ENCODE measurements around the gene LRFN4. TPM values are rescaled to one million over a fixed set of nuclear protein-coding genes. Genes with fewer than 3 reads are reported as not detected.

LRFN4 gene
- total RNA-seq, 6 experiments from 2014 or later, result 0.48 to 4.7 (median 1.1) TPM

DNA sequence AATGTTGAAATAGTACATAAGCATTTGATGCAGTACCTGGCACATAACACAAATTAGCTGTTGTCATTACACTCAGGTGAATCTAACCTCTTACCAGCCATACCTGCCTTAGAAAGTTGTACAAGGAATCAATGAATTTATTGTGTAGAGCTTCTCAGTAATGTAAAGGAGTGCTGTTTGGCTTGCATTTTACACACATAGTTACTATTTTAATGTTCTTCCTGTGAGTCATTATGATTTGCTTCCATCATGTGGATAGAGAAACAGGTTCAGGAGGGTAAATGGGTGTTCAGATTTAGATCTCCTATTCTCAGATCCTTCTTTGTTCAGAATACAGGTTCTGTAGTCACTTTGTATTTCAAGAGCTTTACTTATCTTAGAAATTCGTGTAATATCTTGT is 41.2 kb upstream of the LRFN4 start:
- no peaks in the 10 kb centered on the region for H3K9me3 ChIP-seq
- DNase-seq (no peak), ATAC-seq (no peak)
- H3K4me1 ChIP-seq, result no peaks in the 10 kb centered on the region
- intact Hi-C loops (cut with DNase I), result no loop called here
- no peak overlapping the region for H3K27ac ChIP-seq
- no peak for TF ChIP-seq POLR2A (IDR thresholded peaks at IDR 0.05)
- no peak for TF ChIP-seq CTCF (IDR thresholded peaks at IDR 0.05)
- H3K36me3 ChIP-seq, result no peaks in the 10 kb centered on the region
- H3K27me3 ChIP-seq, result no peaks in the 10 kb centered on the region
- no peak overlapping the region for H3K4me3 ChIP-seq
- WGBS (ENCODE audit: insufficient coverage, low coverage, low lambda C conversion rate, missing lambda C conversion rate), result 67% methylated on average over 1 of the region's 1 CpG

DNA sequence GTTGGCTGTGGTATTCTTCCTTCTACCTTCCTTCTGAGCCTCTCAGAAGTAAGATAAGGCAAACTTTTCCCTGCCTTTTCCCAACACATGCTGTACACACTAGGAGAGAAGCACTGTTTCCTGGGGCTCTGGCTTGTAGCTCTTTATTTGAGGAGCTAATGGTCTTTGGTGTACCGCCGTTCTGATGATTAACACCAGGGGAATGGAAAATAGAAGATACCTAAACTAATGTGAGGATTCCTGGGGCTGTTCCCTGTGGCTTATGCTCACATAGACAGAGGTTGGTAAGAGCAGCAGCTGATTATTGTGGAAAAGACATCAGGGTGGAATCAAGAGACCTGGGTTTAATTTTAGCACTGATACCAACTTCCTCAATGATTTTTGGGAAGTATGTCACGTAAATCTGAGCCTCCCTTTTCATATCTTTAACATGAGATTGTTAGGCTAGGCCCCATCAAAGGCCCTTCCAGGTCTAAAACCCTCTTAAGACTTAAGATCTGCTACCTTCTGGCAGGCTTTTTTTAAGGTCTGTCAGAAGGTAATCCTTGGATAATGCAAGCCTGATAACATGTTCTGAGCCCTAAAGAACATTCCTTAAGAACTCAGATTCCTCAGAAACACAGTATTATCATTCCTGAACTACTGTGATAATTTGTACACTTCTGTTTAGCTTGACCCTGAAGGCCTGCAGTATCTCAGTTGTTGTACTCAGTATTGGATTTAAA is 38.5 kb upstream of the LRFN4 start:
- no peaks in the 10 kb centered on the region for H3K9me3 ChIP-seq
- WGBS (ENCODE audit: insufficient coverage, low coverage, low lambda C conversion rate, missing lambda C conversion rate), result 76% methylated on average over 3 of the region's 3 CpGs
- TF ChIP-seq CTCF (IDR thresholded peaks at IDR 0.05) (no peak), POLR2A (IDR thresholded peaks at IDR 0.05) (no peak)
- intact Hi-C loops (cut with DNase I), result no loop called here
- H3K27ac ChIP-seq, result no peak overlapping the region
- H3K4me1 ChIP-seq, result no peaks in the 10 kb centered on the region
- H3K4me3 ChIP-seq, result no peak overlapping the region
- H3K27me3 ChIP-seq, result no peaks in the 10 kb centered on the region
- ATAC-seq (no peak), DNase-seq (no peak)
- H3K36me3 ChIP-seq, result no peaks in the 10 kb centered on the region

GRCh38 chr11:66820381-66820780 is 36.5 kb upstream of the LRFN4 start:
- TF ChIP-seq POLR2A (IDR thresholded peaks at IDR 0.05), result no peak
- TF ChIP-seq CTCF (IDR thresholded peaks at IDR 0.05), result no peak
- Histone ChIP-seq H3K4me3 (no peak overlapping the region), H3K27ac (no peak overlapping the region), H3K36me3 (no peaks in the 10 kb centered on the region), H3K9me3 (no peaks in the 10 kb centered on the region), H3K27me3 (no peaks in the 10 kb centered on the region), H3K4me1 (no peaks in the 10 kb centered on the region)
- ATAC-seq (no peak), DNase-seq (no peak)
- intact Hi-C loops (cut with DNase I), result no loop called here
- WGBS (ENCODE audit: insufficient coverage, low coverage, low lambda C conversion rate, missing lambda C conversion rate), result 80% methylated on average over 2 of the region's 3 CpGs

GRCh38 chr11:66820901-66821300 is 36.0 kb upstream of the LRFN4 start:
- Histone ChIP-seq H3K36me3 (no peaks in the 10 kb centered on the region), H3K4me3 (no peak overlapping the region), H3K9me3 (no peaks in the 10 kb centered on the region), H3K27me3 (no peaks in the 10 kb centered on the region), H3K27ac (no peak overlapping the region), H3K4me1 (no peaks in the 10 kb centered on the region)
- WGBS (ENCODE audit: insufficient coverage, low coverage, low lambda C conversion rate, missing lambda C conversion rate), result 80% methylated on average over 3 of the region's 3 CpGs
- ATAC-seq (no peak), DNase-seq (no peak)
- intact Hi-C loops (cut with DNase I), result no loop called here
- TF ChIP-seq CTCF (IDR thresholded peaks at IDR 0.05) (no peak), POLR2A (IDR thresholded peaks at IDR 0.05) (no peak)
